ENCODE results near the gene SPATA2. TPM values are rescaled to one million over a fixed set of nuclear protein-coding genes. Genes with fewer than 3 reads are reported as not detected.

The SPATA2 gene
- total RNA-seq, 1 experiment from 2014 or later = 29.0 TPM

- Histone ChIP-seq H3K4me1 (no peaks in the 10 kb centered on the region), H3K9me3 (no peaks in the 10 kb centered on the region), H3K36me3 (ENCODE audit: control insufficient read depth, insufficient read depth, low read length) (no peaks in the 10 kb centered on the region; the same call in 1 of the 2 replicates), H3K27me3 (replicated peaks; ENCODE audit: control insufficient read depth, insufficient read depth, low read length) (no peaks in the 10 kb centered on the region), H3K4me3 (ENCODE audit: low read depth, low read length) (no peak overlapping the region)
- intact Hi-C loops (cut with micrococcal nuclease; ENCODE audit: unreplicated experiment) = no loop called here
- Mint-ChIP-seq H3K27me3 (ENCODE audit: insufficient read depth, unreplicated experiment) (no peaks in the 10 kb centered on the region), H3K9me3 (ENCODE audit: unreplicated experiment) (no peaks in the 10 kb centered on the region), H3K4me1 (ENCODE audit: low read depth, unreplicated experiment) (peaks cover 15% of the 10 kb centered on the region), H3K4me3 (ENCODE audit: unreplicated experiment) (no peak overlapping the region), H3K27ac (ENCODE audit: unreplicated experiment) (peak overlapping the region; percentile 14), H3K36me3 (ENCODE audit: insufficient read depth, unreplicated experiment) (peaks cover 30% of the 10 kb centered on the region)
- TF ChIP-seq CTCF (IDR thresholded peaks at IDR 0.05; ENCODE audit: insufficient read depth in 1 of 2, low read depth in 1 of 2, low read length in 1 of 2, severe bottlenecking in 1 of 2, unreplicated experiment in 1 of 2) = no peak
- no peak for DNase-seq
- no TSS peak for BruUV-seq (replicated peaks)
- CTCF ChIA-PET = interaction anchor here (0.5 to 2.0 kb wide), 24 partner anchors 12 to 349 kb away, joined by 3 to 24 read pairs (median 3); no protein-coding TSS in a partner anchor
- POLR2A ChIA-PET = interaction anchor here (0.5 to 1.0 kb wide), 4 partner anchors 27 to 279 kb away, joined by 3 to 9 read pairs (median 4); no protein-coding TSS in a partner anchor
These were observed 26.1 kb downstream of the SPATA2 start for GRCh38 chr20:49889001-49889934.

GRCh38 chr20:49888212-49889000 is 26.9 kb downstream of the SPATA2 start:
- Mint-ChIP-seq H3K4me3 (ENCODE audit: unreplicated experiment) (no peak overlapping the region), H3K27me3 (ENCODE audit: insufficient read depth, unreplicated experiment) (no peaks in the 10 kb centered on the region), H3K36me3 (ENCODE audit: insufficient read depth, unreplicated experiment) (peaks cover 36% of the 10 kb centered on the region), H3K27ac (ENCODE audit: unreplicated experiment) (peak overlapping the region; percentile 14), H3K4me1 (ENCODE audit: low read depth, unreplicated experiment) (peaks cover 15% of the 10 kb centered on the region), H3K9me3 (ENCODE audit: unreplicated experiment) (no peaks in the 10 kb centered on the region)
- no peaks in the 10 kb centered on the region for H3K4me1 ChIP-seq
- intact Hi-C loops (cut with micrococcal nuclease; ENCODE audit: unreplicated experiment) = loop anchor here (1.0 kb wide), 3 partner anchors 40 to 351 kb away; no protein-coding TSS in a partner anchor
- H3K4me3 ChIP-seq (ENCODE audit: low read depth, low read length) = no peak overlapping the region
- peak; percentile 98 to 99 for TF ChIP-seq CTCF (IDR thresholded peaks at IDR 0.05; ENCODE audit: insufficient read depth in 1 of 2, low read depth in 1 of 2, low read length in 1 of 2, severe bottlenecking in 1 of 2, unreplicated experiment in 1 of 2)
- BruUV-seq (replicated peaks) = no TSS peak
- ChIA-PET POLR2A (interaction anchor here (0.5 to 1.0 kb wide), 3 partner anchors 28 to 278 kb away, joined by 3 to 4 read pairs (median 3); no protein-coding TSS in a partner anchor), CTCF (interaction anchor here (0.5 to 2.0 kb wide), 25 partner anchors 13 to 348 kb away, joined by 3 to 24 read pairs (median 3); no protein-coding TSS in a partner anchor)
- no peaks in the 10 kb centered on the region for H3K9me3 ChIP-seq
- no peaks in the 10 kb centered on the region for H3K27me3 ChIP-seq (replicated peaks; ENCODE audit: control insufficient read depth, insufficient read depth, low read length)
- DNase-seq = peak; percentile 76 to 84
- peaks cover 2% of the 10 kb centered on the region for H3K36me3 ChIP-seq (ENCODE audit: control insufficient read depth, insufficient read depth, low read length)

Measured in Caco-2 (cell line).